Measurements from ENCODE around the gene FOXO6.

FOXO6 gene

DNA sequence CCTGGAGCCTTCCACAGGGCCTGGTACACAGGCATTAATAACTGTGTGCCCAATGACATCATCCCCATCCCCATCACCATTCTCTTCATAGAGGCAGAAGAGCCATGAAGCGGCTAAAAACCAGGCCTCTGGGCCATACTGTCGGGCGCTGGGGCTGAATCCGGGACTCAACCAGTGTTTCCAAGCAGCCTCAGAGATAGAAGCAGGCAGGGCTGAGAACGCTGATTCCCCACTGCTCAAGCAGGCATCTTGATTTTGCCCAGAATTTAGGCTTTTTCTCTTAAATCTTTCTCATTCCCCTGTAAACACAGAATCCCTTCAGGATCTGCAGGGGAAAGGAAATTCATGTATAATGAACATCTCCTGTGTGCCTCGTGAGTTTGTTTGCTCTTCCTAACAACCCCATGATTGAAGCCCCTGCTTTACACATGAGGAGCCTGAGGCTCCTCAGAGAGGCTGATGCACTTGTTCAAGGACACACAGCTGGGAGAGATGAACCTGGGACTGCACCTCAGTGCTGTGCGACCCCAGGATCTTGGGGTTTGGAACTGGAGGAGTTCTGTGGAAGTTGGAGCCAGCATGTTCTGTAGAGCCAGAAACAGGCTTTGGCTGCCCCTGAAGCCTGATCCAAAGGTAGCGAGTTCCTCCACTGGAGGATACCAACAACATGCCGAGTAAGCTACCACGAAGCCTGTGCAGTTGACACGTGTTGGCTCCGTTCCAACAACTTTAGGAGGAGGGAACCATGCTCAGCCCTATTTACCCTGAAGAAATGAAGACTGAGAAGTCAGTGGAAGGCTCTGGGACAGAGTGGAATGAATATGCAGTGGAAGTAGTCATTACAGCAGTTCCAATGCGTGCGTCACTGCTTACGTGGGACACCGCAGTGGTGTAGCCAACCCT lies 67.8 kb downstream of the FOXO6 start:
- DNase-seq, result no peak

DNA sequence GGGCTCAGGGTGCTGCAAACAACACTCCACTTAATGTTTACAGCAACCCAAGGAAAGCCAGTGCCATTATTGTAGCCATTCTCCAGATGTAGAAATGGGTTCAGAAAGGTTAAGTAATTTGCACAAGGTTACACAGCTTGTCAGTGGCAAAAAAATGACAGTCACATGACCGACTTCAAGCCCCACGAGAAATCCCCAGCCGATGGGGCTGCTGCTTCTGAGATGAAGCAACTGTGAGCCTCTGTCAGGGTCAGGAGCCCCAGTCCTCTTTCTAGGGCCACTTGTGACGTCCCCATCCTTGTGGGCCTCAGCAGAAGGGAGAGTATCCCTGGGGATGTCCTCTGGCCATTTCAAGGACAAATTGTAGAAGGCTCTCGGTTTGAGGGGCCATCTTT lies 68.4 kb downstream of the FOXO6 start:
- DNase-seq, result no peak

DNA sequence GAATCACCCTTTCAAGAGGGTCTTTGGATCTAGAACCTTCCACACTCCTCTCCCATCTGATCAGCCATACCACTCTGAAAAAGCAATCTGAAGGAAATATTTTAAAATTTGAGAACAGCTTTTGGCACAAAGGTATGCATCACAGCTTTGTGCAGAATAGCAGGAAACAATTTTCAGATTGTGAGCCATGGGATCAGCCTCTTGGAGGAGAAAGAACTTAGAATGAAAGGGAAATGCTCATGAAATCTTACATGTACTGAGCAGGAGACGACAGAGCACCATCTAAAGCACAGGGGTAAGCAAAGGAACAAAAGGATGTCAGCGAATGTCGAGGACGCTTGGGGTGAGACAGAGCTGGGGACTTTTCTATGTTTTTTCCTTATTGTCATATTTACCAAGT lies 68.8 kb downstream of the FOXO6 start:
- no peak for DNase-seq

DNA sequence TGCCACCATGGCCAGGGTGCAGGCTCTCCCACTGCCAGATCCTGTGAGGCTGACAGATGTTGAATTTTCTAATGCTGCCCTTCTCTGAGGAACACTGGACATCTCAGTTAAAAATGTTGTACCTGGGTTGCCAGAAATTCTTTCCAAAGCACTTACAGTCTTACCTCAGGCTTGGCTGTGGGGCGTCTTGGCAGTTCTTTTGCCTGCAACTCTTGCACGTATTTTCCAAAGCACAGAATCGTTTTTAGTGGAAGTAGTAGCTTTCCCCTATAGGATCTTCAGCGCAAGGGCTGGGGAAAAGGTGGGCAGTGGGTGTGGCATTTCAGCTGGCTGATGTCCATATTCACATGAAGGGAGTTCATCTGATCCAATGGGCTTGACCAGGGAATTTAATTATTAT lies 69.3 kb downstream of the FOXO6 start:
- no peak for DNase-seq

DNA sequence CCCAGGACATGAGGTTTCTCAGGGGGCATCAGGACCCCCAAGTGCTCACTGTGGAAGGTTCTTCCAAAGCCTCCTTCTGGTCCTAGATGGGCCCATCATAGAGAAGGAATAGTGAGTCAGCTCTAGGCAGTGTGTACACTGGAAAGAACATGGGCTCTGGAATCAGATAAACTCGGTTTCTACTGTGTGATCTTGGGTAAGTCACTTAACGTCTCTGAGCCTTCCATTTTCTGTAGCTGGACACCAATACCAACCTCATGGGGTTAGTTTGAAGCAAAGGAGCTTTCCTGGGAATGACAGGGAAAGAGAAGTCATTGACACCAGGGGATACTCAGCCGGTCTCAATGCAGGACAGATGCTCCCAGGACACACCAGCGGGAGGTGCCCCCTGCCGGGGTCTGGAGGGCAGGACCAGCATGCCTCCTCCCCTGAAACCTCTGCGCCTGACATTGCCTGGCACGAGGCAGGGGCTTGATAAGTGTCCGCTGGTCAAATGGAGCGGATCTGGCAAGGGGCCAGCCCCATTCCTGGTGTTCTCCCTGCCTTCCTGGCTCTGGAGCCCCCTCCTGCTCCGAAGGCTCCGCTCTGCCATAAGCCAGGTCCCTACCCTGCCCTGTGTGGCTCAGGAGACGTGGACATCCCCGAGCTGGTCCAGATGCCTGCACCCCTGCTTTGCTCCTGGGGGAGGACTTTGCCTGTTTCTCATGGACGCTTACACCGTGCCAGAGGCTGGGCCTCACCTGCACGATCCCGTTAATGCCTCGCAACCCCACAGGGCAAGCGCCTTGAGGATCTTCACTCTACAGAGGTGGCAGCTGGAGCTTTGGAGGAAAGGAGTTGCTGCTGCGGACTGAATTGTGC lies 70.5 kb downstream of the FOXO6 start:
- DNase-seq, result no peak

All from stimulated activated CD4-positive, alpha-beta T cell treated with anti-CD3 and anti-CD28 coated beads, Interleukin-2, amount 100 ng/mL, for 48 hours (primary cell).